Hepatocyte (in vitro differentiated cells): Measurements from ENCODE around the gene MN1.

Source experiments
- CTCF ChIP-seq: fragments of 200-600 bp; sonication (generic); IDR thresholded peaks from 2 replicates; pipeline ENCODE4 v1.5.1; 2016; ENCODE audit warnings: antibody characterized with exemption, mild to moderate bottlenecking; ENCODE audit not compliant: poor library complexity
- EZH2phosphoT487 ChIP-seq: fragments of 200-600 bp; sonication (generic); IDR thresholded peaks from one replicate; pipeline ENCODE4 v1.6.1; 2018; ENCODE audit warnings: antibody characterized with exemption, mild to moderate bottlenecking, low read depth, moderate library complexity; ENCODE audit not compliant: unreplicated experiment, severe bottlenecking

DNA sequence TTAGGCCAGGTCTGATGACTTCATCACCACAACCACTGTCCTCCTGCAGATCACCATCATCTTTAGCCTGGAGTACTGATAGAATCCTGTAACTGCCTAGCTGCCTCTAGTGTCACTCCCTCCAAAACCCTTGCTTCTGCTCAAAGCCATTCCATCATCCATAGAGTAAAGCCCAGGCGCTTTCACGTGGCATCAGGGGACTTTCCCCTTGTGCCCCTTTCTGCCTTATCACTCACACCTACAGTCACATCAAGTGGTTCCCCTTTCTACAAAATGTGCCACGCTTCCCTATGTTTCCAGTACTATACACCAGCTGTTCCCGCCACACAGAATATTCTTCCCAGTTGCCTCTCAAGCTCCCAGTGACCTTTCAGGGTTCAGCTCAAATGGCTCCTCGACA, 75.9 kb downstream of the MN1 start:
- no peak for TF ChIP-seq EZH2phosphoT487
- TF ChIP-seq CTCF, result no peak
